DMS79 treated with DMSO at 0.1 percent for 48 hours (cell line): Measurements from ENCODE around the gene LYRM4.
"Not testable (repeated sequence)": the region's sequence is repeated elsewhere in the genome, so short reads cannot be mapped to it uniquely, and the experiment has no call there.

Experiments used
- DNase-seq: peaks from one replicate; lab custom pipeline; 2025; lab: John Stamatoyannopoulos, UW

LYRM4 gene

DNA sequence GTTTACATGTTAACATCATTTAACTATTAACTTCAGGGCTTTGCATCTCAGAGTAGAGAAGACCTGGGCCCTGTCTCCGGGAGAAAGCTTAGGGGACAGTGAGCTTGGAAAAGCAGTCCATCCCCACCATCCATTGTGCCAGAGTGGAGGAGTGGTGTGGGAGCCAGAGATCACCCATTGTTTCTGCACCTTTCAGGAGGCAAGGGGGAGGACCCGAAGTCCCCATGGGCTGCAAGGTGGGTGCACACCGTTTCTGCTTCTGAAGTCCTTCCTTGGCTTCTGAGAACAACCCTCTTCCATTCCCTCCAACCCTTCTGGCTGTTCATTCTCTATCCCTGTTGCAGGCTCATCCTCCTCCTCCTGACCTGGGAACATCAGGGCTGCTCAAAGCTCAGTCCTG, 179.6 kb downstream of the LYRM4 start:
- no peak for DNase-seq

DNA sequence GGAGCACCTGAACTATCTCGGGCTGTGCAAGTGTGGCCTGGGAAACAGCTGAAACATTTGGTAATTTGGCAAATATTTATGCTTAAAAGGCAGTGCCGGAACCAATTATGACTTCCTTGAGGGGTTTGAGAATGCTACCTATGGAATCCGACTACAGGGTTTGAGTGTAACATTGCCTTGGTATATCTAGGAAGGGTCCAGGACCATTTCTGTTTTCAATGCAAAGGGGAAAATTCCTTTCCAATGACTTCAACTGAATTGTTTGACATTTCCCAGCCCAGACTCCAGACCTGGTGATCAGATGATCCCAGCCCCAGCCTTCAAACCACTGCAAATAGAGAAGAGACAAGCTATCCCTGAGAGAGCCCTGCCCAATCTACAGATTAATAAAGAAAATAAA, 180.2 kb downstream of the LYRM4 start:
- no peak for DNase-seq

DNA sequence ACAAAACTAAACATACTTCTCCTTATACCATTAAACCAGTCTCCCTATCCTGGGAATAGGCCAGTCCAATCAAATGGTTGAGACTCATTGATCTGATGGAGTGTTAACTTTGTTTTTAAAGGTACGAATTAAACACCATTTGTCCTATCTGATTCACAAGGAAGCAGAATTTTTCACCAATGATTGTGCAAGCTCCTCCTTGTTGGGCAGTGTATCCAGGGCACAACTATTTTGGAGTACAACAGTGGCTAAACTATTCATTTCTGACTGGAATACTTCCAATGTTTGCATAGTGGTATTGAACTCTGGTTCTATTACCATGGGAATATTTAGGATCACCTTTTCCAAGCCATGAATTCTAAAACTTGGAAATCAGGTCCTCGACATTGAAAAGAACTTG, 181.1 kb downstream of the LYRM4 start:
- DNase-seq, result no peak

DNA sequence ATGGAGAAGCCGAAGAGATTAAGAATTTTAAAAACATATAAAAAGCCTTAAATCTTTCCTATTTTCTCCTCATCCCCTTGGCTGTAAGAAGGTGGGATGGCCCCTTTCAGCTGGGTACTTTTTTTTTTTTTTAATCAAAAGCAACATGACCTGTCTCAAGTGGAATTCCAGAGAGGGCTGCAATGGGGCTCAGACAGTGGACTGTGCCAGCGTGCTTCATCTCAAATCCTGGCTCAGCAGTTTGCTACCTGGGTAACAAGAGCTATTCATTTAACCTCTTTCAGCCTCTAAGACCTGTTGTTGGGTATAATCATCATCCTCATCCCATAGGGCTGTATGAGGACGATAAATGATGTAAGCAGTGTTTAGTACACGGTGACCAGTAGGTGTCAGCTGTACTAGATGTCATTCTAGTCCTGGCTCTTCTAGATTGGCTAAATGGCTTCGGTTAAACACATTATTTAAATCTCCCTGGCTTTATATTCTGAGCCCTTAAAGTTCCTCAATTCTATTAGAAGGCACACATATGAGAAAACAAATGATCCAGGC, 182.6 kb downstream of the LYRM4 start:
- DNase-seq, result no peak

DNA sequence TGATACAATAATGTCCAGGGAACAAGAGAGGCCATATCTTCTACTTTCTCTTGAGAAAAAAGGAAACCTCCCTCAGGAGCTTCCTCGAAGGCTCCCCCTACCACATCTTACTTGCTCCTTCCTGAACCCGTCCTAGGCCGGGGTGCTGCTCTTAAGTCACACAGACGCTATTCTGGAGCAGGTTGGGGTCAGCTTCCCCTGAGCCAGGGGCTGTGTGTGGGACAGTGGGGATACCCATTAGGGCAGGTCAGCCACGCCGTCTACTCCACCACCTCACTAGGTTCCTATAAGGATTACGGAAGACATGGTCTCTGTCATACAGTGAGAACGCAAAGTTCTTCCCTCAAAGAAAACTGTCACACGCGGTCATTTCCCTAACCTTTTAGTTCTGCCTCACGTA, 183.8 kb downstream of the LYRM4 start:
- DNase-seq, result no peak

DNA sequence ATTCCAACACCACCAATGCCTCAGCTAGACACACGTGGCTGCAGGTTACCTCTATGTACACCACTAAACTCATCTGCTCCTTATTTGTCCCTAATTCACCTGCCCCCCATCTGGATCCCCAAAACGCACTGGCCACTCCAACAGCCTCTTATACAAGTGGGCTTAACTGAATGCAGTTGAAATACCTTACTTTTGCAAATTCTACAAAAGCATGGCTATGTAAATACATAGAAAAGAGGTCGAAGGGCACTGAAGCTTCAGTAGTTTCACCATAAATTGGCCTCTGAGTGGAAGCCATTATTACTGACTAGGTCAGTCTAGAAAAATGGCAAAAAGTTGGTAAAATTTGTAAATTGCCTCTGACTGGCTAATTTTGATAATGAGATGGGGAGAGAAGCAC, 186.8 kb downstream of the LYRM4 start:
- no peak for DNase-seq

DNA sequence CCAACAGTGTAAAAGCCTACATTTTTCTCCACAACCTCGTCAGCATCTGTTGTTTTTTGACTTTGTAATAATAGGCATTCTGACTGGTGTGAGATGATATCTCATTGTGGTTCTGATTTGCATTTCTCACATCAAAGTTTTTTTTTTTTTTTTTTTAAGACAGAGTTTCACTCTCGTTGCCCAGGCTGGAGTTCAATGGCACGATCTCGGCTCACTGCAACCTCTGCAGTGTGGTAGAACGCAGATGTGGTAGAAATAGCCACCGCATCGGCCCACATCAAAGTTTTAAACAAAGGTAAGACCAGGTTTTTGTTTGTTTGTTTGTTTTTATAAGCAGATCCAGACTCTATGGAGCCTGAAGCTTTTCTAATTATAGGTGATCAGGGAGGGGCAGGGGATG, 188.3 kb downstream of the LYRM4 start:
- no peak for DNase-seq

DNA sequence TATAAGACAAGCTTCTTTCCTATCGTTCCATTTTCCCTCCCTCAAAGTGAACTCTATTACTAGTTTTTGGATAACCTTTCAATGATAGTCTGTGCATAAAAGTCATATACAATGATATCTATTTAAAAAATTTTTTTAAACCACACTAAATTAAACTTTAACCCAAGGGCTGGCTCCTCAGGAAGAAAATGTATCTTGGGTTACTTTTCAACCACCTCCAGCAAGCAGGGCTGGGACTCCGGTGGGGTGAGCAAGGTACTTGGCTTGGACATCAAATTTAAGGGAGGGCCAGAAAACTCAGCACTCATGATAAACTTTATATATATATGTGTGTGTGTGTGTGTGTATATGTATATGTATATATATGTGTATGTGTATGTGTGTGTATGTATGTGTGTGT, 189.5 kb downstream of the LYRM4 start:
- DNase-seq, result no peak

DNA sequence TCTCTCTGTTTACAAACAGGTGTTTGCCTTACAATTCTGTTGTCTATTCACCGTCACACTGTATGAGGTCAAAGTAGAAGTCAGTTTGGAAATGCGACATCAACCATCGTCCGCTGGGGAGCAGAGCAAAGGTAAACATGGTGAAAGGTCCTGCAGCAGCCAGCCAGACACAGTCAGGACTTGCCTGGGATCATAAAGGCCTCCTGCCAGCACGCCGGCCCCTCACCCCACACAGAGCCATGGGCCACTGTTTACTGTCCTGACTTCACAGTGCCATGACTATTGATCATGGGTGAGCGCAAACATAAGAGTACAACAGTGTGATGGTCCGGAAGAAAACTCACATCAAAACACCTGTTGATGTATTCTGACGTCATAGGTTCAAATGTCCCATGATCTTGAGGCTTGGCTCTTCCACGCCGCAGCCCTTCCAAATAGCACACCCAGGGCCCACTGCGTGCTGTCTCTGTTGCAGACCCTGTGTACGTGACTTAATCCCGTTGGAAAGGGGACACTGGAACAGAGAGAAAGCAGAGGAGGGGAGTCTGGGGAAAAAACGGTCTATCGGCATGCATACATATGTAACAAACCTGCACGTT, 192.5 kb downstream of the LYRM4 start:
- DNase-seq, result no peak

DNA sequence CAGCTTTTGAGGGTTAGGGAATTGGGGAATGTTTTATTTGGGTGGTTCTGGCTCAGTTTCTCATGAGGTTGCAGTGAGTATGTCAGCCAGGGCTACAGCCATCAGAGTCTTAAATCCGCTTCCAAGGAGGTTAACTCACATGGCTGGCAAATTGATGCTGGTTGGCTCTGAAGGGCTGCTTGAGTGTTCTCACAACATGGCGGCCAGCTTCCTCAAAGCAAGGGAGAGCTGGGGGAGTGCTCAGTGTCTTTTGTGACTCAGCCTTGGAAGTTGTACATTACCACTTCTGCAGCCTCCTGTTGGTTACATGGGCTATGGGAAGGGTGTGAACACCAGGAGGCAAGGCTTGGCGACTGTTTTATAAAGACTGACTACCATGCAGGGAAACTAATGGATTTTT, 193.4 kb downstream of the LYRM4 start:
- DNase-seq, result no peak

DNA sequence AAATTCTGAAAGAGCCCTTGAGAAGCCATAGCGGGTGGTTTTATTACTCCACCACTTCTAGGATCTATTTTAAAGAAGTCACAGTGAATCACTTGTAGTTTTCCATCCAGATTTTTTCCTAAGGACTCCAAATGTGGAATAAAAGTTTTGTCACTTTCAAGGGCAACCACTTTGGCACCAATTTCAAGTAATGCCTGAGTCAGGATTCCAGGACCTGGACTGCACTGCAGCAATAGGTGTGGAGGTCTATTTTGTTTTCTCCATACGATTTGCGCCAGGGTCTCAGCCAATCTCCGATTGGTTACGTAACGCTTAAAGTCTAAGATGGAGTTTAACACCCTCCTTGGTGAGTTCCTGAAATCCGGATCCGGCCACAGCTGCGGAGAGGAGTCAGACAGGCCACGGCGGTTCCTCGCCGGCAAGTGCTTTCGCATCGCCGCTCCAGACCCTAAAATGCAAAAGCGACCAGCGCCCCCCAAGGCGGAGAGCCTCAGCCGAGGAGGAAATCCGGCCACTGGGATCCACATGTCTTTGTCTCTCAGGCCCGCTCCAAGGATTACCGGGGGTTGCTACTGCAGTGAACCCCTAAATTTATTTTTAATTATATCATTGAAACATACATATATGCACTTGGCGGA, 194.2 kb downstream of the LYRM4 start:
- no peak for DNase-seq

DNA sequence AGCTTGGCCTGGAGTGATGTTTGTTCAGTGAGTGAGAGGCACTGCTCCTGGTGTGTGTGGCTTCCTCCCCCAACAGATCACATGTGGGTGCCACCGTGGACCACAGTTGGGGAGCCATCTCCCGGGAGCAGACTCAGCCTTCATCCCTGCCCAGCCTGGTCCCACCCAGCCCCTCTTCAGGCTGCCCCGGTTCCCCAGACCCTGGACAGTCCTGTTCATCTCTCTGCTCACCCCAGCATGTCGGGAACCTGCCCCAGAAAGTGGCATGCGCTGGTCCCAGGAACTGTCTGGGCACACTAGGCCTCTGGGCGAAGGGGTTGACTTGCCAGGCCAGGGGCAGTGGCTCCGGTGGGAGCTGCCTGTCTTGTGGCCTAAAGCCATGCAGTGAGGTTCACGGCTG, 197.1 kb downstream of the LYRM4 start:
- DNase-seq, result no peak

DNA sequence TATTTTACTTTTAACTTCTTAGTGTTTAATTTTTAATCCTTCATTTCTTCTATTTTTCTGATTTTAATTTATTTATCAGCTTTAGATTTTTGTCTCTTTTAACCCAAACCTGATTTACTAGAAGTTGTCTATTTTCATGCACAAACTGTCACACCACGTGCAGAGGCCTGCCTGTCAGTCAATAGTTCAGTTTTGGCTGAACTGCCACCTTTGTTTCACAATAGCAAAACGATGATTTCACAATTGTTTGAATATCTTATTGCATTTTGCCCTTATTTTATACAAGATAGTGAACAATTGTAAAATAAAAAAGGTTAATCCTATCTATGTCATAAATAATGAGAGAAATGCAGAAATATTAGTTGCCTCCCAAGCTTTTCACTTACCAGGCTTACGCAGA, 199.6 kb downstream of the LYRM4 start:
- DNase-seq, result no peak

DNA sequence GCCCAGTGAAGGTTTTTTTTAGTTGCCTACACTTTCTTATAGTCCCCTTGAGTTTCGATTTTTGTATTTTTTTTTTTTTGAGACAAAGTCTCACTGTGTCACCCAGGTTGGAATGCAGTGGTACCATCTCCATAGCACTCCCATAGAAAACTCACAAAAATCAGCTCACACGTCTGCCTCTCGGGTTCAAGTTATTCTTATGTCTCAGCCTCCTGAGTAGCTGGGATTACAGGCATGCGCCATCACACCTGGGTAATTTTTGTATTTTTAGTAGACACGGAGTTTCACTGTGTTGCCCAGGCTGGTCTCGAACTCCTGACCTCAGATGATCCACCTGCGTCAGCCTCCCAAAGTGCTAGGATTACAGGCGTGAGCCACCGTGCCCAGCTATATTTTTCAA, 200.3 kb downstream of the LYRM4 start:
- not testable (repeated sequence) for DNase-seq

DNA sequence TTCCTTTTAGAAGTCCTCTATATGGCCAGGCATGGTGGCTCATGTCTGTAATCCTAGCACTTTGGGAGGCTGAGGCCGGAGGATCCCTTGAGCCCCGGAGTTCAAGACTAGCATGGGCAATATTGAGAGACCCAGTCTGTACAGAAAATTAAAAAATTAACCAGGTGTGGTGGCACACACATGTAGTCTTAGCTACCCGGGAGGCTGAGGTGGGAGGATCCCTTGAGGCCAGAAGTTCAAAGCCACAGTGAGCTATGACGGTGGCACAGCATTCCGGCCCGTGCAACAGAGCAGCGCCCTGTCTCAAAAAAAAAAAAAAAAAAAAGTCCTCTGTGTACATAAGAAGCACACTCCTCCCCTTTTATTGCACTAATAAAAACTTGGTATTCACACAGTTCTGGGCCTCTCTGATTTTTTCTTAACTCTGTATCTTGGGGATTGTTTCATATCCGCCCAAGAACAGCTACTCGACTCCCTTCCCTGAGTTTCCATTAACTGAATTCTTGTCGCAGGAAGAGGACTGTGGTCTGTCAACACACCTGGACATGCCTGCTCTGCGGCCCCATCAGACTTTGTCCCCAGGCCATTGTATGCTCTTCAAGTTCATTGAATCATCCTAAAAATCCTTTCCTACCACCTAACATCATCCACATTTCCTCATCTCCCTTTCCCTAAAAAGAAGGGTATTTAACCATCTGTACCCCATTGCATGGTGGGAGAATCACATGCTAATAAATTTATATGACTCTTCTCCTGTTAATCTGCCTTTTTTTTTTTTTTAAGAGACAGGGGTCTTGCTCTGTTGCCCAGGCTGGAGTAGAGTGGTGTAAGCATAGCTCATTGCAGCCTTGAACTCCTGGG, 201.5 kb downstream of the LYRM4 start:
- DNase-seq, result no peak
